Fibroblast of upper back skin (primary cell): Measurements from ENCODE around the gene GRB10.

Source experiments
- DNase-seq: peaks from one replicate; pipeline ENCODE4 v3.0.0-alpha.2; 2013

GRB10 gene

DNA sequence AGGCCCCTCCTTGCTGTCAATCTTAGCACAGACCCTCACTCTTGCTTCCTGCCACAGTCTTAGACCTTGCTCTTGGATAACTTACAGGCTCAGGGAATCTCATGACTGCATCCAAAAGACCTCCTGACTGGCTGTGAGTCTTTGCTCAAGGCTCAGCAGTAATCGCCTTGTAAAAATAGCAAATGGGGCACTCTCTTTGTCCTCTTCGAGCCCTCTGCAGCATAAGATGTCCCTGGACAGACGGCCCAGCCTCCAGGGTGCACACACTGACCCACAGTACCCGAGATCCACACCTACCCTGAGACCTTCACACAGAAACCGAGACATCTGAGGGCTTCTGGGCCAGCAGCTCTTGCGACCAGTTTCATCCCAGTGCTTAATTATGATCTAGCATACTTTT lies 151.6 kb downstream of the GRB10 start:
- DNase-seq = no peak

DNA sequence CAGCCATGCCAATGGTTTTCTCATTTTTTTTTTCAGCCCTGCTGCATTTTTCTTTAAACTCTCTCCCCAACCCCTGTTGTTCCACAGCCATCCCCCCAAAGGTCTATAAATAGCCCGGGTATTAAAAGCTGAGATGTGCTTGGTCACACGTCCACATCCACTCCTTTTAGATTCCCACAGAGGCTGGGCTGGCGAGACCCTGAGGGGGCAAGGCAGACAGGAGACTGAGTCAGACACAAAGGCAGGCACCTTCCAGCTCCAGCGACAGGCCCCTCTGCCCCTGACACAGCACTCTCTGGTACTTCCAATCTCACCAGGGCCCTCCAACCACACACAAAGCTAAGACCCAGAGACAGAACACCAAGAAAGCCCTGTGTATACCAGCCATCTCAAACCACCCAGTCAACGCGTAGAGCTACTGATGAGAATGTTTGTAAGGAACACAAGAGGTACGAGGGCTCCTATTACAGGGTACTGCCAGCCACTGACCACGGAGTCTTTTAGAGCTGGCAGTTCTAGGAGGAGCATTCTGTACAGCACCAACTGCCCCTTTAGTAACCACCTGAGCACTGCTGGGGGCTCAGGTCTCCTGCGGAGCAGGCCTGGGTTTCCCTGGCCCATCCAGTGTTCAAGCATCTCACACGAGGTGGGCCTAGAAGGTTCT lies 153.3 kb downstream of the GRB10 start:
- DNase-seq = no peak

DNA sequence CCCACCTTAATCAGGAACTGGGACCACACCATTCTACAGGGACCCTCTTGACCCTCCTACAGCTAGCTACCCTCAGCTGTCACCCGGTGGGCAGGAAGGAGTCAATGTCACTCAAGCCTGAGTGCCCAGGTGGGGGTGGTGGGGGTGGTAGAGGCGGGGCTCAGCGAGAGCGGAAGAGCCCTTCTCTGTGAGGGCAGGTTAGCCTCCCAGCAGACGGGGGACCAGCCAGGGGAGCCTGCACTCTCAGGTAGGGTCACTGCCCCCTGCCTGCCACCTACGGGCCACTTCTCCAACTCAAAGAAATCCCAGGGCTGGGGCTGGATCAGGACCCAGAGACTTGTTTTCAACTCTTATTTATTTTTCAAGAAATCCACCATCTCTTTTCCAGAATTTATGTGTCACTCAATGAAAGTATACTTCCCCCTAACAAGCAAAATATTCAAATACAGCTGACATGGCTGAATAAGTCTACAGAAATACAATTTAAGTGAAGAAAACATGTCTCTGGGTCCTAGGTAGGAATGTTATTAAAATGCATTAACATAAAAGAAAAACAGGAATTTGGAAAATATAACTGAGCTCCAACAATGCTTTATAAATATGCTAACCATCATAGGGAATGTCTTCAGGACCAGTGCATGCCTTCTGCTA lies 154.1 kb downstream of the GRB10 start:
- DNase-seq = no peak

GRCh38 chr7:50627824-50628361 lies 154.8 kb downstream of the GRB10 start:
- no peak for DNase-seq

DNA sequence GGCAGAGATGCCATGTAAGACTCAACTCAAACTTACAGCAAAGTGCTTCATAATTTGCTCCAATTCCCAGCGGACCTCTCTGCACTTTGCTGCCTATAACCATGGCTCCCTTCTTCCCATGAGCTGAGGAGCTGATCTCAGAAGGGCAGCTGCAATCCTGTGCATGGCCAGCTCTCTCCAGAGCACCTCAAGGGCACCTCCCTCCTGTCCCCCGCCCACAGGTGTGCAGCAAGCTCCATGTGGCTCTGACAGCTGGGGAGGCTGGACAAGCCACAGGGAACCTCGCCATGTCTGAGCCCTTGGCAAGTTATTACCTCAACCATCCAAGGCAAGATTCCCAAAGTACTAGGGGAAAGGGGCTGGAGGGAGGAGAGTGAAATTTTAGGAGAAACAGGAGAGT lies 156.4 kb downstream of the GRB10 start:
- no peak for DNase-seq

DNA sequence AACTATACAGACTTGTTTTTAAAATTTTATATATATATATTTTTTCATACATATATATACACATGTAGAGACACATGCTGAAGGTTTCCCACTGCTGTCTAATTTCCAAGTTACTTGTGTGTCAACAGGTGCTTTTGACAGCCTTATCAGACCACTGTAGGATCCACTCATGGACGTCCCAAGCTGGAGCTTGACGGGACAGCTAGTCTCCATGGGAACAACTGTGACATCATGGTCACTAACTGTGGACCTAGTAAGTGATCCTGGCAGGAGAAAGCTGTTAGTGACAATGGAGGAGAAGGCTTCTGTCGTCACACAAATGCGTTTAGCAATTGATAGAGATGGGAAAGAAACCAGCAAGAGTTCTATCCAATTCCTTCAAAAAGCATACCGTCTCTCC lies 157.3 kb downstream of the GRB10 start:
- no peak for DNase-seq

- no peak for DNase-seq
These were observed 159.9 kb downstream of the GRB10 start for GRCh38 chr7:50622821-50623220.

DNA sequence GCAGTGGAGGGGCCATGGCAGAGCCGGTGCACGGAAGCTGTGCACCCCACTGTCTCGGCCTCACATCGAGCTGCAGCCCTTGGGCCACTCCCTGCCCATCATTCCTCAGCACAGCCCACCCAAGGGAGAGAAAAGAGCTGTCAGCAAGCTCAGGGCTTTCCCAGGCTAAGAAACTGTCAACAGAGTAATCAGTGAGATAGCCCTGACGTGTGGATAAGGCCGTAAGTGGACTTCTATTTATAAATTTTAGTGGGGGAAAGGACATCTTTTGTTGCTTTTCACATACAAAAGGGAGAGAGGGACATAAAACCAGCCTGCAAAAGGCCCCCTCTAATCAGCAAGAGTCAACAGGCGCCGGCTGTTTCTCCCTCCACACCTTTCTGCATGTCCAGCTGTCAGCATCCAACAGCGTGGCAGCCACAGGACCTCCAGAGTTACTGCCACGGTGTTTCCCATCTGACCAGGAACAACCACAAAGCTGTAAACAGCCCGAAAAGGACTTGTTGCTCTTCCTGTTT lies 160.7 kb downstream of the GRB10 start:
- DNase-seq = no peak

GRCh38 chr7:50621206-50621605 lies 161.5 kb downstream of the GRB10 start:
- no peak for DNase-seq

DNA sequence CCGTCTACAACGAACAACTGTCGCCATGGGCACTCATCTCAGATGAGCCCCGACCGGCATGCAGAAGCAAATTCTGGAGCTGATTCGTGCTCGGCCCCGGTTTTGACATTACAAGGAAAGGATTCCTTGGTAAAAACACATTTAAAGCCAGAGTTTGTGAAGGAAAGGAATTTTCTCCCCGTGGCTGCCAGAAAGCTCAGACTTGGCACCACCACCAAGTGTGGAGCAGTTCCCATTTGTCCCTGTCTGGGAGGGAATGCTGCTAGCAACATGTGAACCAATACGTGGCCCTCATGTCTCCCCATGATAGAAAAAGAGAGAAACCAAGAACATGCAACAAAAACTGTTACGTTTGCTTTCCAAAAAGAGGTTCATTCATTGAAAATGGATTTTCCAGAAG lies 162.3 kb downstream of the GRB10 start:
- DNase-seq = no peak

- DNase-seq = no peak
These were observed 163.0 kb downstream of the GRB10 start for GRCh38 chr7:50619684-50620083.

DNA sequence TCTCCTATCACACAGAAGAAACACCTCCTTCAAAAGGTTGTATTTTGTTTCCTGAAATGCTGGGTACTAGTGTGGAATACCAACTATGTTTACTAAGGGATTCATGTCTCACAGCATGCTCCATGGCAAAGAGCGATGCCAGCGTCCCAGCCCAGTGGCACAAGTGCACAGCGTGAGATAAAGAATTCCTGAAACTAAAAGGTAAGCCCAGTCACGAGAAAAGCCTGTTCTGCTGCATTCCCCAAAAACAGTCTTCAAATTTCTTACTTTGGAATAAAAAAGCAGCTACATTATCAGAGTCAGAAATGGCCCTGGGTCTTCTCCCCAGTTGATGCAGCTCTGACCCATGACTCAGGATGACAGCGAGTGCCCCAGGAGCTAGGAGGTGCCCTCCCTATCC lies 164.4 kb downstream of the GRB10 start:
- no peak for DNase-seq

DNA sequence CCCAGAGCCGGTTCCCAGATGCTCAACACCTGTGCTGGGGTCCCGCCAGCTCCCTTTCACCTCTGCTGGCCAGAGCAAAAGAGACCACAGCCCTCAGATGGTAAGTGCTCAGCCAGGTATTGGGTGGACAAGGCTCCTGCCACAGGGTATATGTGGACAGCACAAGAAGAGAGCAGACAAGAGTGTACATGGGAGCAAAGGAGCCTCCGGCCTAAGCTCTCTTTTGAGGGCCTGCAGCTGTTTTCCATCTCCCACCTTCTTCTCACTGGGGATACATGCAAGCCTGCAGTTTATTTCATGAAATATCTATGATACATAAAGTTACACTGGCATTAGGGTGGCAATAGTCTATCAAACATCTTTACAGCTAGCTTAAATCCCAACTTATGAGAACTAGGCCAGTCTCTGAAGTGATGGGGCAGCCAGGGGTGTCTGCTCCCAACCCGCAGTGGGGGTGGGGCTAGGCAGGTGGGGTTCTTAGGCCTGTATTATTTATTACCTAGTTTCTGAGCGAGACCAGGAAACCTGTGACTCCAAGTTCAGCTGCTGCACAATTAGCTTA lies 167.1 kb downstream of the GRB10 start:
- DNase-seq = no peak

GRCh38 chr7:50614721-50615518 lies 167.8 kb downstream of the GRB10 start:
- no peak for DNase-seq

DNA sequence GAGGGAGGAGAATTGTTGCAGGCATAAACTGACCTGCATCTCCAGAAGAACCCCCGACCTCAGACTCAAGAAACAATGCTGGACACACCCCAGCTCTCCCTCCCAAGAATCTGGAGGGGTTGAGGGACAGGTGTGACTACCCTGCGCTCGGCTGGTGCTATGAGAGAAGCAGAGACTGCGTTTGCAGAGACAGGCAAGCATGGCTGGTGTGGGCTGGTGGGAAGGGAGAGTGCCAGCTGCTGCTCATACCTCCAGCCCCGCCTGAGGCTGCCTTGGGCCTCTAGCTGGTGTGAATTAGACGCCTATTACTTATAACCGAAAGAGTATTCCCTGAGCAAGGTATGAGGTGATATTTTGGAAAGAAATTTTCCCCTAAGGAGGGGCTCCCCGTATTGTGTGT lies 169.2 kb downstream of the GRB10 start:
- no peak for DNase-seq

DNA sequence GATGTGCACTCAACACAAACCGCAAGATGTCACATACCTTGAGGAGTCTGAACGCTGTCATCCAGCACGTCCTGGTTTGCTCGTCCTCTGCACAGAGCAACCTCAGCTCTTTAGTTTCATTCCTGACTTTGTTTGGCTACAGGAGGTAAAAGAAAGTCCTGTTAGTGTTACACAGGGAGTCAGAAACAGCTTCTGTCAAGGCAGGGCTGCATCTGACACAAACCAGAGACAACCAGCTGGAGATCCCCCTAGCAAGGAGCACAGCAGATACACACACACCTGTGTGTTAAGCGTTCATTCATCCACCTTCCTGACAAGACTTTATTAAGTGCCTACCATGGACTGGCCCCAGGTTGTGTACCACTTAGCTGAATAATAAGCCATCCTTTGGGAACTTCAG lies 170.0 kb downstream of the GRB10 start:
- no peak for DNase-seq

DNA sequence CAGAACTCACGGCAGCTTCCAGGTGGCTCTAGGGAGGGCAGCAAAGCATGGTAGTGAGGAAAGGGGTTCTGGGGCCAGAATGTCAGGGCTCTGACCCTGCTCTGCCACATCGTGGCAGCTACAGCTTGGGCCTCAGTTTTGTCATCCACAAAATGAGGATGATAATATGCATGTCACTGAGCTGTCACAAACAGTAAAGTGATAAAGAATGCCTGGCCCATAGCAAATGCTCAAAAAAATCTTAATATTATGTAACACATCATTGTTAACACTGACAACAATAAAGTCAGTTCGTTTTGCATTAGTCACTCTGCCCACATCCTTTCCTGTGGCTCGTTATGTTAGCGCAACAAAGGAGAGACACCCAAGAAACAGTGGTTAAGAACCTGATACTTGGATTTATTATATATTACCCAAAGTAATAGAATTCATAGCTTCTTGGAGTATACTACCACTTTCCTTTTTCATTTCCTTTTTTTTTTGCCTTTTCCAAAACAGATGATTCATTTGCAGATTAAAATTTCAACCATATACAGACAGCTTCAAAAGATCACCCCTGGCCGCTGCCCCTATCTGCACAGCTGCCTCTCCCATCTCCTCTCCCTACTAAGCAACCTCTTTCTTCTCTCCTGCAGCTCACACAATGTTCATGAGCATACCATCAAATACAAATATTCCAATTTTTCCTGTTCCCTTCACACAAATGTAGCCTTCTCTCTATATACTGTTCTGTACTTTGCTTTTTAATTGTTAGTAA lies 172.0 kb downstream of the GRB10 start:
- DNase-seq = peak; percentile 44

- no peak for DNase-seq
These were observed 174.3 kb downstream of the GRB10 start for GRCh38 chr7:50608196-50608906.

DNA sequence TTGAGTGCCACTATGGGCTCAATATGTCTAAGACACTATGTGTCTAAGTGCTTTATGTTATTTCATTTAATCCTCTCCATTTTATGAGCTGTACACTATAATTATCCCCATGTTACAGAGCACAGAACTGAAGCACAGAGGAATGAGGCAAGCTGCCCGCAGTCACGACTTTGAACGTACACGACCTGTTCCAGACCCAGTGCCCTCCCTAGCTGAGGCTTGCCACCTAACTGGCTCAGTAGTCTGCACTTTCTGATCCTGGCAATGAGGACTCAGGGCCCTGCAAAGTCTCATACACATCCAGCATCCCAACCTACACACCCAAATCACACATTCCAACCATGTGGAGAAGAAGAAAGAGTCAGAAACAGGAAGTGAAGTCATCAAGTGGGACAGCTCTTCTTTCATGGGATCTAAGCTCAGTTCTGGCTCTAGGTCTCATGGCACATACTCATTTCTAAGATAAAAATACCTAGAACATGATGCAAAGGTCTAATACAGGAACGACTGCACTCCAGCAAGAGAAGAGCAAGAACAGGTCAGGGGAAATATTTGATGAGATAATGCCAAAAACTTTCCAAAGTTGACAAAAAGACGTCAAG lies 175.1 kb downstream of the GRB10 start:
- DNase-seq = no peak

- DNase-seq = no peak
These were observed 177.6 kb downstream of the GRB10 start for GRCh38 chr7:50605059-50605458.

GRCh38 chr7:50603287-50603686 lies 179.4 kb downstream of the GRB10 start:
- DNase-seq = no peak
